Esophagus muscularis mucosa (tissue), 3 donors: ENCODE measurements around the gene FRS3.

Source experiments
- CTCF ChIP-seq, 3 experiments: fragments of 200-600 bp in 2 of 3; fragments of 450-650 bp in 1 of 3; sonication (generic) in 2 of 3; IDR thresholded peaks; one replicate each; pipeline ENCODE4 v1.5.1; 2017 to 2019; ENCODE audit warnings: antibody characterized with exemption in 3 of 3, mild to moderate bottlenecking in 2 of 3, moderate library complexity in 1 of 3
- POLR2A ChIP-seq: fragments of 450-650 bp; IDR thresholded peaks from one replicate; pipeline ENCODE4 v1.6.1; 2017; ENCODE audit warnings: antibody characterized with exemption, moderate library complexity, mild to moderate bottlenecking, low read depth

DNA sequence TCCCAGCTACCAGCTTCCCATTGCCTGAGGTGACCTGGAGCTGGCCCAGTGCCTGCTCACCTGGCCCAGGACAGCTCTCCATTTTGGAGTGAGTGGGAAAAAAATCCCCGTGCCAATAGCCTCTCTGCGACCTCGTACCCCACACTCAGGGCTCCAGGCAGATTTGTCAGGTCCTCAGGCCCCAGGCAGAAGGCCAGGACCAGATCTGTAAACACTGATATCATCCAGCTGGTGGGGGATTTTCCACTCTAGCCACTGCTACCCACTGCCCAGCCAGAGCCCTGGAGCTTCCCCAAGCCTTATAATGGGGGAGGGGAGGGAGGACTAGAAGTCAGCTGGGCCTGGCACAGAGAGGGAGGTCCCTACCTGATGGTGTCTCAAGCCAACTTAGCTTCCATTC, 31.2 kb downstream of the FRS3 start:
- no peak for TF ChIP-seq CTCF (IDR thresholded peaks at IDR 0.05)
- no peak for TF ChIP-seq POLR2A
